ENCODE measurements around the gene LATS2. TPM values are rescaled to one million over a fixed set of nuclear protein-coding genes. Genes with fewer than 3 reads are reported as not detected.

Gene LATS2
- total RNA-seq, 1 donor from 2014 or later: 23.7 TPM

DNA sequence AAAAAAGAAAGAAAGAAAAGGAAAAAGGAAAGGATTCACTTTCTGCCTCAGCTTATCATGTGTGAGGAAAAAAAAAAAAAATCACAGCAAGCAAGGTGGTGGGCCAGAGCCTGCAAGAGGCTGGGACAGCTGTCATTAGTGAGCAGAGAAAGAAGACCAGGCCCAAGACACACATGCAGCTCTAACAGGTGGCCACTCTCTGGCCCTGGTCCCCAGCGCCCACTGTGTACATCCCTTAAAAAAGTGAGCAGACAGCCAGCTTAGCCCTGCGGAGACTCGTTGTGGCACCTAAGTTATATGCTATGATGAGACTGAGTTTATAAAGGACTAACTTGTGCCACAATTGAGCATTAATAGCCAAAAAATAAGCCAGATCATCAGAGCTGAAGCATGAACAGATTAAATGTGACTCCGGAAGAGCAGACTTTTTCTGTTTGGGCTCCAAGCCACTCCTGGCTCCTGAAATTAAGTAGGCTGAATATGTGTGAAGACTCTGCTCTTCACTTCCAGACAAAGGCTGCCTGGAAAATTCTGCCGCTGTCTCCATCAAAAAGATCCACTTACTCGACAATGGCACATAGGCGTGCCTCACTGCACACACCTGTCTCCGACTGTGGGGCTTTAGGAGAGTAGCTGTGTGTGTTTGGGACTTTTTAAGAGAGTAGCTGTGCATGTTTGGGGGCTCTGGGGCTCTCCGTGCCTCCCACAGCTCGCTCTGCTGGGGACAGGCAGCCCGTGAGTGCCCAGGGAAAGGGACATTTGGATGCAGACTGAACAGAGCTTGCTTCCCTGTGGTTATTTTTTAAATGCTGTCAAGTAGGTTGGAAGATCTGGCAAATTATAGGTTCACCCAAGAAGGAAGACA lies 55.0 kb downstream of the LATS2 start:
- DNase-seq (ENCODE audit: missing footprints): no peak
- intact Hi-C loops (cut with DNase I): no loop called here
- peak; percentile 42 for ATAC-seq

DNA sequence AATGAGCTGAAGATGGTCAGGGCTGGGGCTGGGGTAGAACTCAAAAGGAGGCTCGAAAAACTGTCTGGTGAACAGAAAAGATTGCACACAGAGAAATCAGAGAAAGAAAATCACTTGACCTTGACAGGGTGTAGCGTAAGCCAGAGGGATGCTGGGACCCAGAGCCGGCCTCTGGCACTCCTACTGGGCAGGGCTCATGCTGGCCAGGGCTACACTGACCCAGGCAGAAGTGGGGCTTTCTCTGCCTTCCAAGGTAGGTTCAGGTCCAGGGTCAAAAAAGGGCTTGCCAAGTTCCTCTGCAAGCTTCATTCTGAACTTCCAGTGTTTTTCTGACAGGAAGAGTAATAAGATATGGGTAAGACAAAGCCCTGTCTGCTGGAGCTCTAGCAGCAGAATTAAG lies 56.2 kb downstream of the LATS2 start:
- ATAC-seq (no peak), DNase-seq (ENCODE audit: missing footprints) (no peak)
- intact Hi-C loops (cut with DNase I): no loop called here

DNA sequence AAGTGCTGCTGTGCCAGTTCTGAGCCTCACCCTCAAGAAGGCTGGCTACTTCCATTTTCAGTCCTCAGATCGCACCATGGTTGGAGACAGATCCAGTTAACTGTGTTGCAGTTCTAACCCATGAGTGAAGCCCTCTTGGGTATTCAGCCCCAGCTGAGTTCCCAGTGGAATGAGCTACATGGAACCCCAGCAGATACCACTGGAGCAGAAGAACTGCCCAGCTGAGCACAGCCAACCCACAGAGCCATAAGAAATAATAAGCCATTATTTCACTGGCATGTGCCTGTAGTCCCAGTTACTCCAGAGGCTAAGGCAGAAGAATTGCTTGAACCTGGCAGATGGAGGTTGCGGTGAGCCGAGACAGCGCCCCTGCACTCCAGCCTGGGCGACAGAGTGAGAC lies 59.9 kb downstream of the LATS2 start:
- intact Hi-C loops (cut with DNase I): no loop called here
- ATAC-seq: no peak
- DNase-seq (ENCODE audit: missing footprints): no peak

DNA sequence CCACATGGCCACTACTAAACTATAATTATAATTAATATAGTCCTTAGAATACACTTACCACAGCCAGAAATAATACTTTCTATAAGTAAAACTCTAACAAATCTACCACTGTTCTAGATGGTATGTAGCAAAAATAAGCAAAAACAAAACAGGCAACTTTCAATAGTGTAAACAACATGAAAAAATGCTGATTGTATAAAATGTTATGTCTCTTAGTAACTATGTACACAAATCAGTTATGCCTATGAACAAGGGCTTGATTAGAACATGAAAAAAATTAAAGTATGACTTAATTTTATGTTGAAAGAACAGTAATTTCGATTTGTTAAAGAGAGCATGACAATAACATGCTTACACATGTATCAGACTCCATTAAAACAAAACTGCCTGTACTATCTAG lies 60.7 kb downstream of the LATS2 start:
- DNase-seq (ENCODE audit: missing footprints) (no peak), ATAC-seq (no peak)
- intact Hi-C loops (cut with DNase I): no loop called here

DNA sequence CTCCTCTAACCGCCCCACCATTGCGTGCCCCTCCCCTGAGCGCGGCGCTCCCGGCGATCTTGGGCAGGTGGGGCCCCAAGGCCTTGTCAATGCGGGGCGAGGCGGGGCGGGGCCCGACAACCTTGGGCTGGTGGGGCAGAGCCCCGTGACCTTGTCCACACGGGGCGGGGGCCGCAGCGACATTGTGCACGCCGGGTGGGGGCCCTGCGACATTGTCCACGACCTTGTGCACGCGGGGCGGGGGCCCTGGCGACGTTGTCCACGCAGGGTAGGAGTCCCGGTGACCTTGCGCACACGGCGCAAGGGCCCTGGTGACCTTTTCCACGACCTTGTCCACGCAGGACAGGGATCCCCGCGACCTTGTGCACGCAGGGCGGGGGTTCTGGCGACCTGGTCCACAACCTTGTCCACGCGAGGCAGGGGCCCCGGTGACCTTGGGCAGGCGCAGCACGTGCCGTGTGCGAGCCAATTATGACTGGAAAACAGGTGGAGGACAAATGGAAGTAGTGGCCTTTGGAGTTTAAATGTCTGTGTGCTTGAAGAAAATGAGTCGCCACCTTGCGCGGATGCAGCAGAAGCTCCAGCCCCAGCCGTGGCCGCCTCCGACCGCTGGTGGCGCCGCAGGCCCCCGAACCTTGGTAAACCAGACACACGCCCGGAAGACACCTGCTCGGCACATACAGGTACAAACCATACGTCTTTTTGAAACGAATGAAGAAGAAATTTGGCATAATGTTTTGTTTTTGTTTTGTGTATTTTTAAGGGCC lies 62.6 kb downstream of the LATS2 start:
- intact Hi-C loops (cut with DNase I): loop anchor here (10.0 kb wide), 1 partner anchor 56 kb away; no protein-coding TSS in a partner anchor

DNA sequence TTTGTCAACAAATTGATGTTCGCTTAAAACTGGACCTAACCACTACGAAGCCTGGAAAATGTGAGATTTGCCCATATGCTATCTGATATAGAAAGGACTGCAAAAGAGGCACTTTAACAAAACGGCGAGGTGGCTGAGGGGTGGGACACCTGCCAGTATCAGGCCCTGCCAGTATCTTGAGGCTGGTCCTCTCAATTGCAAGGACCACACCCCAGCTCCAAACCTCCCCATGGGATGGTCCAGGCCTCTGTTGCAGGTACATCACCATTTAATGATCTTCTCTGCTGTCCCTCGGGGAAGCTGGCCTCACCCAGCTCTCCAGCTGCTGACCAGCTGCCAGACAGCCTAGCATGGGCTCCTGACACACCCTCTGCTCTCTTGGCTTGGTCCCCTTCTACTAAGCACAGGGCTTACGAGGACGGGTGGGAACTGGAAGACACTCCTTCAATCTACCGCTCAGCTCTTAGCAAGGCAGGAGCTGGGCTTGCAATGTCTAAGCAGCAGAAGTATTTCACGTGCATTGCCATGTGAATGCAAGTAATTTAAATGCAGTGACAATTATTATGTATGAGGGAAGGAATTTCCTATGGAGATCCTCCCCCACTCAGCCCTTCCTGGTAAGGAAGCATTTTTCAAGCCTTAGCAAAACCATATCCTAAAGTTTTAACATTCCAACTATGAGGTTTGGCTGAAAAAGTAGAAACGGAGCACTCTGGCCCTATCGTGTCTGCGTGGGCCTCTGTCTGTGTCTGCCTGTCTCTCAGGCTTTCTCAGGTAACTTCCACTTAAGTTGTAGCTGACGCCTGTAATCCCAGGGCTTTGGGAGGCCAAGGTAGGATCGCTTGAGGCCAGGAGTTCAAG lies 63.9 kb downstream of the LATS2 start:
- intact Hi-C loops (cut with DNase I): loop anchor here (10.0 kb wide), 1 partner anchor 57 kb away; no protein-coding TSS in a partner anchor
- ATAC-seq (peak; percentile 81), DNase-seq (ENCODE audit: missing footprints) (peak; percentile 72)

More for the DNA sequence above, 62.6 kb downstream of the LATS2 start:
- DNase-seq (ENCODE audit: missing footprints): no peak
- ATAC-seq: no peak

DNA sequence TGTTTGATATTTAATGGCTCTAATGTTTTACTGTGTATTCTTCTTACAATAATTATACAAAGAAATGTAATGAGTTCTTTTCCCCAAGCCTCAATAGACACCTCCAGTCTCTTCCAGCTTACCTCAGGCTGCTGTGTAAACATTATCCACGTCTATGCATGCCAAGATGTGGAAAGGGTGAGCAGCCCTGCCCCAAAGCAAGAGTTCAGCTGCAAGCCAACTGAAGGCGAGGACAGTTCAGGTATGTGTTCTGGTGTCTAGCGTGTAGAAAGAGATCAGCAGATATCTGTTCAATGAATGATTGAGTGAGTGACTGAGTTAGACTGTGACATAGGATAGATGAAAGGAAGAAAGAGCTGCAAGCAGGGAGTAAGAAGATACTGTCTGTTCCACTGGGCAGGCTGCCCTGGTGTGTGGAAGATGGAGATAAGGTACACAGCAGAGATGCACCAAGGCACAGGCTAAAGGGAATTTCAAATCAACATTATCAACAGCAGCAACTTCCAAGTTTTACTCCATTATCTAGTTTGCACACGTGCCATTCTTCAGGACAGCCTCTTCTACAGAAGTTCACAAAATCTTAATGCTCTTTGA lies 66.0 kb downstream of the LATS2 start:
- DNase-seq (ENCODE audit: missing footprints) (no peak), ATAC-seq (no peak)
- intact Hi-C loops (cut with DNase I): loop anchor here (10.0 kb wide), 1 partner anchor 59 kb away; no protein-coding TSS in a partner anchor

DNA sequence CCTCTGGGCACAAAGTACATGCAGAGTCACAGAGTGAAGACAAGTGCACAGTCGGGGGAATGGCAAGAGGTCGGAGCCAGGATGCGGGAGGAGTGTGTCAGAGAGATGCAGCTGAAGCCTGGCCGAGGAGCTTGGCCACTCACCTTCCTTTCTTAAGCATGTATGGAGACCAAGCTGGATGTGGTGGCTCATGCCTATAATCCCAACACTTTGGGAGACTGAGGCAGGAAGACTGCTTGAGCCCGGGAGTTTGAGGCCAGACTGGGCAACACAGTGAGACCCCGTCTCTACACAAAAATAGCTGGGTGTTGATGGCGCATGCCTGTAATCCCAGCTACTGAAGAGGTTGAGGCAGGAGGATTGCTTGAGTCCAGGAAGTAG lies 67.0 kb downstream of the LATS2 start:
- ATAC-seq (no peak), DNase-seq (ENCODE audit: missing footprints) (no peak)
- intact Hi-C loops (cut with DNase I): loop anchor here (10.0 kb wide), 1 partner anchor 60 kb away; no protein-coding TSS in a partner anchor

DNA sequence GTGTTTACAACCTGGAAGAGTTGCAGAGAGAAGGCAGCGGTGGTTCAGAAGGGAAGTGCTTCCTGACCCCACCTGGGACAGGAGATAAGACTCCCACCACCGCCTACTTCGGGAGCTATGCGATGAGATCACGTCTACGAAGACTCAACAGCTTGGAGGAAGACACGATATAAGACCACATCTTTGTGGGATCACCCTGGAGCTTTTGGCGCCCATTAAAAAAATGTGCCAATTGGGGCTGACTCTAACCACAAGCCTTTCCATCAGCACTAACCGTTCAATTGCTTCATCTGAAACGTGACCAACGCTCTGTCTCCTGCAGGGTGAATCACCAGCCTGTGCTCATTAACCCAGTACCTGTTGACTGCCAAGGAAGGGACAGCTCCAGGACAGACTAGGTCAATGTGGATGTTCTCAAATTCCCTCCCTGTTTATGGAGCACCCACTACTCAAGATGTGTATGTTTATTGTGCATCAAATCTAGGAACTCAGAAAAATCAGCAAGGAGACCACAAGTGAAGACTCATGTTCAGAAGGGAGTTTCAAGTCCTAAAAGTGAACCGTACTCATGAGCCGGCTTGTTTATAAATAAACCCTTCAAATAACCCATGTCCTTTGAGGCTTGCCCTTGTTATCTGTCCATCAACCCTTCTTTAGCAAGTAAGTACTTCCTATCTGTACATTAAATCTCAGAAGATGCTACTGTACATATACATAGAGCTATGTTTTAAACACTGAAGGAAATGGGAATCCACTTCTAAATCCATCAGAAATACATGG lies 67.5 kb downstream of the LATS2 start:
- DNase-seq (ENCODE audit: missing footprints) (no peak), ATAC-seq (no peak)
- intact Hi-C loops (cut with DNase I): loop anchor here (10.0 kb wide), 1 partner anchor 61 kb away; no protein-coding TSS in a partner anchor

DNA sequence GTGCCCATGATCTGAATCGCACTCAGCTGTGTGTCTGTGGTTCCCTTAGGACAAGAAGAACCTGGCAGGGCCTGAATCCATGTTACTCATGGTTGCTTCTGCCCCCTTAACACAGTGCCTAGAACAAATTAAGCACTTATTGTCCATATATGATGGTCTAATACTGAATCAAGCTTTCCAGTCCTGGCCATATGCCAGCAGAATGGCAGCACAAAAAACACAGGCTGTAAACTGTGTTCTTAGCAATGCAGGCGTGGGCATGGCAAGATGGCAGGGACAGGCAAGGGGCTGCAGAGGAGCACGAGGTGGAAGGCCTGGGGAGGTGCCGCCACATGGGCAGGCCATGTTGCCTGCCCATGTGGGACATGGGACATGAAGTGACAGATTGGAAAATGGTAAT lies 68.2 kb downstream of the LATS2 start:
- ATAC-seq (no peak), DNase-seq (ENCODE audit: missing footprints) (no peak)
- intact Hi-C loops (cut with DNase I): loop anchor here (10.0 kb wide), 1 partner anchor 62 kb away; no protein-coding TSS in a partner anchor

DNA sequence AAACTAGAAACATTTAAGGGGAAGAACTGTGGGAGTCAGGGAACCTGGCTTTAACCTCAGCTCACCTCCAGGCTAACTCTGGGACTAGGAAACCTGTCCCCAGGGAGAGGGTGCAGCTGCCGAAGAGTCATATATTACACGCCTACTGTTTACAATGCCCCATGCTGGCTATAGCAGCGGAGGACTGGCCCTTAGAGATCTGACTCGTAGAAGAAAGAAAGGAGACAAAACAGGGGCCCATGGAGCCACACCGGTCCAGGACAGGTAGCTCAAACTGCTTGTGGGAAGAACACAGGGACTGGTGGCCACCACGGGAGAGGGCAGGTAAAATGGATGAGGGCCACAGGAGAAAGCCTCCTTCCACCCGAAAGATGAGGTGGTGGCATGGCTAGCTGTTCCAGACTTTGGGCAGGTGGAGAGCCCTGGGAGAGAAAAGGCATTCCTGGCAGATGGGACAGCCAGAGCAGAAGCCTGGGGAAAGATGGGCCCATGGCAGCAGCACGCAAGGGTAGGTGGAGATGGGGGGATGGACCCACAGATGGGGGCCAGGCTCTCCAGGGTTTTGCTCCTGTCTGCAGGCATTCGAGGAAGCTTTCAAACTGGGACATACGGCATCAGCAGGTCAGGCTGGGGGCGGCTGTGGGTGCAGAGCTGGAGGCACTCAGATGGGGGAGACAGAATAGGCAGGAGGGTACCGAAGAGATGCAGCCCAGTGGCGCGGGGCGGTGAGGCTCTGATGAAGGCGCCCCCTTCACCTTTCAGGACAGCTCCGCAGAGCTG lies 69.5 kb downstream of the LATS2 start:
- intact Hi-C loops (cut with DNase I): loop anchor here (10.0 kb wide), 1 partner anchor 63 kb away; no protein-coding TSS in a partner anchor
- ATAC-seq (no peak), DNase-seq (ENCODE audit: missing footprints) (no peak)

DNA sequence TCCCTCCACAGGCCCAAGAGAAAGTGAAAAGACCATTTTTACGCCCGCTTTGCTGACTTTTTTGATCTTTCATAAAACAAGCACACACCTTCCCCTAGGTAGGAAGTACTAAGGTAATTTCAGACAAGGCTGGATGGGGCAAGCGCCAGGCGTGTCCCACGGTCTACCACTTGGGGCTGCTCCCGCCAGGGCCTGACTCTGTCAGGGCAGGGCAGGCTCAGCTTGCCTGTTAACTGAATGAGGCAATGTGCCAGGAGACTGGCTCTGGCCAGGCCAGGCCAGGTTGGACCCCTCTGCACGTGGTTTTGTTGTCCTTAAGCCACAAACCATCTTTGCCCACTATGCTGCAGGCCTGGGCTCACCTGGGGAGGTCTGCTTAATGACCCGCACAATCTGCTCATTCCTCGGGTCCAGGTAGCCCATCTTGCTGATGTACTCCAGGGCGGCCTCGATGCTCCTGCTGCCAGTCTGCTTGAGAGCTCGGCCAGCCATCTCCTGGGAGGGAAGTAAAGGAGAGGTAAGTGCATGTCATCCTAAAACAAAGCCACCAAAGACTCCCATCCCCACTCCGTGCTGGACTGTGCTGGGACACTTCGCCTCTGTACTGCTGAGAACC lies 70.4 kb downstream of the LATS2 start:
- DNase-seq (ENCODE audit: missing footprints) (peak; percentile 68), ATAC-seq (no peak)
- intact Hi-C loops (cut with DNase I): loop anchor here (10.0 kb wide), 1 partner anchor 64 kb away; no protein-coding TSS in a partner anchor

DNA sequence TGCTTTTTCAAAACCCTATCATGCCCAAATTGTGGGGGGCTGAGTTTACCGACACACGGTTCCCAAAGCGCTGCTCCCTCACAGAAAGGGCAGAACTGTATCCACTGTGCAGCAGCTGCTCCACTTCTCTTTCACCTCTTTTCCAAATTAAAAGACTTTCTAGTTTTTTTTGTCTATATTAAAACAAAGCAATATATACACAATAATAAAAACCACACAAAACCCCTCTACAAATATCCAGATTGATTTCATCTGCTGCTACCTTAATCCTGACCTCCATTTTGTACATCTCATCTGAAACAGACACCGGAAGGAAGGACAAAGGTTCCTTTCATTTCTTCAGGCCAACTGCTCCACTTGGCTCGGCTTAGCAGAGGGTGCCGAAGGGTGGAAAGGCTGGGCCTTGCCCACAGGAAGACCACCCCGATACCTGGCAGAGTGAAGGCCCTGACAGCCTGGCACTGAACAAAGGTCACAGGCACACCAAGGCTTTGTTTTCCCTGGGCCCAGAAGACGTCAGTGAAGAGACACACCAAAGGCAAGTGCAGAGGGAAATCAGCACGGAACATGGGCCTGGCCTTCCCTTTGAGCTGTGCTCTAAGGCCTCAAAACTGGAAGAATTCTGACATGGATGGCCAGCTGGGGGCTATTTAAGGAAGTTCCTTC lies 71.6 kb downstream of the LATS2 start:
- ATAC-seq (no peak), DNase-seq (ENCODE audit: missing footprints) (no peak)
- intact Hi-C loops (cut with DNase I): loop anchor here (10.0 kb wide), 1 partner anchor 65 kb away; no protein-coding TSS in a partner anchor

DNA sequence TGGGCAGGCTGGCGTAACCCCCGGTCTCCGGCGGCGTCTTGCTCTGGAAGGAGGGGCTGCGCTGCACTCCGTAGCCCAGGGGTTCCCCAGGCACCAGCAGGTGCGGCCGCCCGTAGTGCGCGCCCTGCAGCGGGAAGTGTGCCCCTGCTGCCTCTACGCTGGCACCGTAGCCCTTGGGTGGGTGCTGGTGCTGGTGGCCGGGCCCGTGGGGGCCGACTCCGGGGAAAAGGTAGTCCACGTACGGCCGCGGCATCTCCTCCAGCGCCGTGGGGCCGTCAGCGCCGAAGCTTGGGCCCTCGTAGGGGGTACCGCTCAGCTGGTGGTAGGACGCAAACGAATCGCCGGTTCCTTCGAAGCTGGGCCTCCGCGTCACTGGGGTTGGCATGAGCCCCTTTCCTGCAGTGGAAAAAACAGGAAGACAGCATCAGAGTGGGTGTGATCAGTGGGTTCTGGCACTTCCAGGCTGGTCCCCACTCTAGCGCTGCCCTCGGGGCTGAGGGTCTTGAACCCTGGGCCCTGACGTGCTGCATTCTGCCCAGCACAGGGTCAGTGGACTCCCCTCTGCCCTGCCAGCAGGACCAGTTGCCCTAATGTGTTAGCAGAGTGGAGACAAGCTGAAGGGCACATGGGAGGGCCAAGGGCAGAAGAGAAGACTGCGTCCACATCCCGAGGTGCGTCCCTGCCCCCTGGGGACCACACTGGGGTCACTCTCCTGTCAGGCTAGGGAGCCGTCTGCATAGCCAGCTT lies 72.3 kb downstream of the LATS2 start:
- DNase-seq (ENCODE audit: missing footprints): no peak
- intact Hi-C loops (cut with DNase I): no loop called here

More for the DNA sequence above, 72.3 kb downstream of the LATS2 start:
- ATAC-seq: peak; percentile 20
